Measurements from ENCODE around the gene MEOX1. TPM values are rescaled to one million over a fixed set of nuclear protein-coding genes. Genes with fewer than 3 reads are reported as not detected.
A peak's percentile ranks its signal among the peaks of the same experiment; 100 is the strongest.
"Not testable (repeated sequence)": the region's sequence is repeated elsewhere in the genome, so short reads cannot be mapped to it uniquely, and the experiment has no call there.

The MEOX1 gene
- total RNA-seq, 6 donors from 2014 or later = 0.98 to 3.0 (median 1.6) TPM; not detected in 3

- H3K36me3 ChIP-seq = no peaks in the 10 kb centered on the region
- ATAC-seq (ENCODE audit: low FRiP score in 2 of 2) (no peak), DNase-seq (no peak)
- no peak overlapping the region for H3K27ac ChIP-seq
- H3K4me3 ChIP-seq = no peak overlapping the region
- WGBS, 2 donors = 100% methylated on average over 1 of the region's 1 CpG
- H3K9me3 ChIP-seq = no peaks in the 10 kb centered on the region
- no peaks in the 10 kb centered on the region for H3K27me3 ChIP-seq
- no peak for TF ChIP-seq CTCF (IDR thresholded peaks at IDR 0.05)
- TF ChIP-seq POLR2AphosphoS5 (IDR thresholded peaks at IDR 0.05) = no peak
- TF ChIP-seq EP300 (IDR thresholded peaks at IDR 0.05) = no peak
- no peak for TF ChIP-seq POLR2A (IDR thresholded peaks at IDR 0.05)
- no peaks in the 10 kb centered on the region for H3K4me1 ChIP-seq
Observed at GRCh38 chr17:43603321-43603720, 58.4 kb downstream of the MEOX1 start.

GRCh38 chr17:43602556-43602955, 59.2 kb downstream of the MEOX1 start:
- ATAC-seq (ENCODE audit: low FRiP score in 2 of 2); H3K27me3 ChIP-seq; H3K4me3 ChIP-seq; DNase-seq; H3K36me3 ChIP-seq; H3K9me3 ChIP-seq; H3K4me1 ChIP-seq; H3K27ac ChIP-seq: not testable (repeated sequence)
- WGBS, 2 donors = 88 to 96% methylated on average over 4 of the region's 4 CpGs

- no peaks in the 10 kb centered on the region for H3K36me3 ChIP-seq
- ATAC-seq (ENCODE audit: low FRiP score in 2 of 2) = no peak
- DNase-seq = no peak
- H3K4me3 ChIP-seq = no peak overlapping the region
- 72 to 78% methylated on average over 9 to 10 of the region's 10 CpGs for WGBS, 2 donors
- TF ChIP-seq POLR2AphosphoS5 (IDR thresholded peaks at IDR 0.05) (no peak), POLR2A (IDR thresholded peaks at IDR 0.05) (no peak), CTCF (IDR thresholded peaks at IDR 0.05) (no peak), EP300 (IDR thresholded peaks at IDR 0.05) (no peak)
- no peak overlapping the region for H3K27ac ChIP-seq
- H3K27me3 ChIP-seq = no peaks in the 10 kb centered on the region
- no peaks in the 10 kb centered on the region for H3K4me1 ChIP-seq
- no peaks in the 10 kb centered on the region for H3K9me3 ChIP-seq
Observed at GRCh38 chr17:43601280-43602039, 60.3 kb downstream of the MEOX1 start.

GRCh38 chr17:43599835-43600234, 61.9 kb downstream of the MEOX1 start:
- DNase-seq (no peak), ATAC-seq (ENCODE audit: low FRiP score in 2 of 2) (peak in 1 of 2 donors; percentile 49)
- H3K27me3 ChIP-seq = no peaks in the 10 kb centered on the region
- H3K4me3 ChIP-seq = no peak overlapping the region
- TF ChIP-seq EP300 (IDR thresholded peaks at IDR 0.05) (no peak), POLR2AphosphoS5 (IDR thresholded peaks at IDR 0.05) (no peak)
- H3K4me1 ChIP-seq = no peaks in the 10 kb centered on the region
- no peaks in the 10 kb centered on the region for H3K36me3 ChIP-seq
- H3K9me3 ChIP-seq = no peaks in the 10 kb centered on the region
- WGBS, 2 donors = 81 to 90% methylated on average over 3 of the region's 3 CpGs
- no peak overlapping the region for H3K27ac ChIP-seq

GRCh38 chr17:43599046-43599395, 62.7 kb downstream of the MEOX1 start:
- ATAC-seq (ENCODE audit: low FRiP score in 2 of 2) (no peak), DNase-seq (no peak)
- Histone ChIP-seq H3K9me3 (no peaks in the 10 kb centered on the region), H3K4me3 (no peak overlapping the region), H3K27ac (no peak overlapping the region), H3K27me3 (no peaks in the 10 kb centered on the region), H3K36me3 (no peaks in the 10 kb centered on the region), H3K4me1 (no peaks in the 10 kb centered on the region)
- WGBS, 2 donors = 72 to 78% methylated on average over 5 of the region's 5 CpGs
- no peak for TF ChIP-seq POLR2AphosphoS5 (IDR thresholded peaks at IDR 0.05)
- TF ChIP-seq EP300 (IDR thresholded peaks at IDR 0.05) = no peak
- no peak for TF ChIP-seq POLR2A (IDR thresholded peaks at IDR 0.05)
- TF ChIP-seq CTCF (IDR thresholded peaks at IDR 0.05) = no peak
